Cardiac muscle cell (in vitro differentiated cells and primary cell): ENCODE results near the gene SNPH. TPM values are rescaled to one million over a fixed set of nuclear protein-coding genes. Genes with fewer than 3 reads are reported as not detected.

ENCODE experiments used
- DNase-seq, 2 donors: peaks; one replicate each; pipeline versions ENCODE4 v3.0.0 to v3.0.0-alpha.2; 2010 to 2017; ENCODE audit warnings: low read depth in 1 of 2, low spot score in 1 of 2
- H3K27ac ChIP-seq: fragments of 200-600 bp; sonication (generic); 2 replicates; pipeline ENCODE4 v1.5.1; 2016
- H3K27me3 ChIP-seq: fragments of 200-600 bp; sonication (generic); 2 replicates; pipeline ENCODE4 v1.6.0; 2016; ENCODE audit warnings: control low read depth
- H3K36me3 ChIP-seq: fragments of 200-600 bp; sonication (generic); 2 replicates; pipeline ENCODE4 v1.5.1; 2016; ENCODE audit warnings: control low read depth
- H3K4me1 ChIP-seq: fragments of 200-600 bp; sonication (generic); 2 replicates; pipeline ENCODE4 v1.8.1; 2017; ENCODE audit warnings: low read depth, mild to moderate bottlenecking, mixed run types
- H3K4me3 ChIP-seq: fragments of 200-600 bp; sonication (generic); 2 replicates; pipeline ENCODE4 v1.5.1; 2016; ENCODE audit warnings: mild to moderate bottlenecking
- H3K9me3 ChIP-seq: fragments of 200-600 bp; sonication (generic); 2 replicates; pipeline ENCODE4 v1.5.1; 2017; ENCODE audit warnings: low read depth, mild to moderate bottlenecking, control low read depth
- CTCF ChIP-seq: IDR thresholded peaks from 2 replicates; pipeline ENCODE4 v1.5.1; 2012; ENCODE audit warnings: low read depth, mild to moderate bottlenecking, low read length
- polyA plus RNA-seq: library from polyadenylated mRNA; unstranded; fragments of >200 nt; fragmentation: Nextera tagmentation; extraction: Ambion mirVana; gene quantifications from 2 replicates; pipeline ENCODE4 v1.2.1, GENCODE V29; 2016
- total RNA-seq: library from RNA; depleted of rRNA; stranded (reverse); fragments of >200 nt; gene quantifications from 2 replicates; pipeline ENCODE4 v1.2.3, GENCODE V29; 2016

The SNPH gene
- total and polyA plus RNA-seq, 2 experiments from 2014 or later = 7.4 to 8.1 TPM

- DNase-seq = no peak
- no peak overlapping the region for H3K4me3 ChIP-seq
- no peaks in the 10 kb centered on the region for H3K9me3 ChIP-seq
- no peaks in the 10 kb centered on the region for H3K27me3 ChIP-seq
- no peaks in the 10 kb centered on the region for H3K36me3 ChIP-seq
- no peak overlapping the region for H3K27ac ChIP-seq
- no peak for TF ChIP-seq CTCF
- H3K4me1 ChIP-seq = peaks cover 15% of the 10 kb centered on the region
Observed at GRCh38 chr20:1280195-1281102, 14.4 kb downstream of the SNPH start.

GRCh38 chr20:1281279-1282057, 15.4 kb downstream of the SNPH start:
- H3K4me3 ChIP-seq = no peak overlapping the region
- H3K27ac ChIP-seq = no peak overlapping the region
- H3K36me3 ChIP-seq = no peaks in the 10 kb centered on the region
- H3K9me3 ChIP-seq = no peaks in the 10 kb centered on the region
- H3K4me1 ChIP-seq = peaks cover 15% of the 10 kb centered on the region
- no peak for DNase-seq
- no peaks in the 10 kb centered on the region for H3K27me3 ChIP-seq
- no peak for TF ChIP-seq CTCF

GRCh38 chr20:1282966-1283365, 16.9 kb downstream of the SNPH start:
- H3K27ac ChIP-seq = no peak overlapping the region
- H3K36me3 ChIP-seq = no peaks in the 10 kb centered on the region
- peaks cover 15% of the 10 kb centered on the region for H3K4me1 ChIP-seq
- TF ChIP-seq CTCF = no peak
- H3K9me3 ChIP-seq = no peaks in the 10 kb centered on the region
- no peak for DNase-seq
- H3K27me3 ChIP-seq = no peaks in the 10 kb centered on the region
- no peak overlapping the region for H3K4me3 ChIP-seq

GRCh38 chr20:1283522-1284510, 17.7 kb downstream of the SNPH start:
- Histone ChIP-seq H3K27ac (no peak overlapping the region), H3K4me3 (no peak overlapping the region), H3K9me3 (no peaks in the 10 kb centered on the region), H3K4me1 (peaks cover 15% of the 10 kb centered on the region), H3K36me3 (no peaks in the 10 kb centered on the region), H3K27me3 (no peaks in the 10 kb centered on the region)
- DNase-seq = no peak
- TF ChIP-seq CTCF = no peak
